Measurements from ENCODE around the gene SLC5A2. TPM values are rescaled to one million over a fixed set of nuclear protein-coding genes. Genes with fewer than 3 reads are reported as not detected.

The SLC5A2 gene
- total and polyA plus RNA-seq, 2 of the 13 experiments (the other 11 are each of a cell fraction or from before 2014, with no cell fraction given): 0.24 to 0.97 TPM

DNA sequence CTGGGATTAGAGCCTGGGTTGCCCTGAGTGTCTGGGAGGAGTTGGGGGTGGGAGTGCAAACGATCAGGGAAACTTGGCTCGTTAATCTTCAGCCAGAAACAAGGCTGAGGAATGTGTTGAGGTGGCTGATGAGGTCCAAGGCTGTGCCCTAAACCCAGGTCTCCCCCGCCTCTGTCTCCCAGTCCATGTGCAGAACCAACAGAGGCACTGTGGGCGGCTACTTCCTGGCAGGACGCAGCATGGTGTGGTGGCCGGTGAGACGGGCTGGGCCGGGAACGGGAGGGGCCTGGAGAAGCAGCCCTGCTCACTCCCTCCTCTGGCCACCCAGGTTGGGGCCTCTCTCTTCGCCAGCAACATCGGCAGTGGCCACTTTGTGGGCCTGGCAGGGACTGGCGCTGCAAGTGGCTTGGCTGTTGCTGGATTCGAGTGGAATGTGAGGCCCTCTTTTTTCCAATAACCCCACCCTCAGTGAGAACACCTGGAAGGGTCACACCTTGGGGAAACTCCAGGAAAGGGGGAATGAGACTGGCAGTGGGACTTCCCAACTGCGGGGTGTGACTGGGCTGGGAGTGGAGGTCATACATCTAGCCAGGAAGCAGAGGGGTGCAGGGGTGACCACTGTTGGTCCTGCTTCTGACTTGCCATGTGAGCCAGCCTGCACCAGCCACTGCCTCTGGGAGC is 1.7 kb downstream of the SLC5A2 start (continued):
- TF ChIP-seq ZKSCAN1 (IDR thresholded peaks at IDR 0.05; ENCODE audit: low read length): 0 out of 2 replicates have a peak, but pooled peaks have one; percentile 30
- TF ChIP-seq MAZ (IDR thresholded peaks at IDR 0.05; ENCODE audit: borderline replicate concordance, low read depth, low read length): peak; percentile 61; the same call in 1 of the 2 replicates
- TF ChIP-seq MAZ (CRISPR knock-in tag; IDR thresholded peaks at IDR 0.05; ENCODE audit: low read depth): 0 out of 2 replicates have a peak, but pooled peaks have one; percentile 44
- TF ChIP-seq ZNF101 (CRISPR knock-in tag; IDR thresholded peaks at IDR 0.05; ENCODE audit: borderline replicate concordance, low read depth): no peak
- TF ChIP-seq TMF1 (CRISPR knock-in tag; IDR thresholded peaks at IDR 0.05; ENCODE audit: low read depth): no peak
- TF ChIP-seq NR3C1 (CRISPR knock-in tag; IDR thresholded peaks at IDR 0.05): no peak
- TF ChIP-seq ZNF326 (CRISPR knock-in tag; IDR thresholded peaks at IDR 0.05; ENCODE audit: borderline replicate concordance): no peak
- TF ChIP-seq ZNF343 (CRISPR knock-in tag; IDR thresholded peaks at IDR 0.05): 0 out of 2 replicates have a peak, but pooled peaks have one; percentile 73
- peak; percentile 27; the same call in 1 of the 2 replicates for TF ChIP-seq FOXK1 (CRISPR knock-in tag; IDR thresholded peaks at IDR 0.05; ENCODE audit: borderline replicate concordance, low read depth)
- TF ChIP-seq HNRNPH1 (optimal IDR thresholded peaks at IDR 0.05; ENCODE audit: low read depth, low read length): no peak
- TF ChIP-seq, protein P1, sequence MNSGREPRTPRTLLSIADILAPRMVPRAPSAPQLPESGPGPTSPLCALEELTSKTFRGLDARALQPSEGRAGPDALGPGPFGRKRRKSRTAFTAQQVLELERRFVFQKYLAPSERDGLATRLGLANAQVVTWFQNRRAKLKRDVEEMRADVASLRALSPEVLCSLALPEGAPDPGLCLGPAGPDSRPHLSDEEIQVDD (CRISPR knock-in tag; IDR thresholded peaks at IDR 0.05; ENCODE audit: borderline replicate concordance): no peak
- TF ChIP-seq PHF5A (CRISPR knock-in tag; IDR thresholded peaks at IDR 0.05; ENCODE audit: low read depth, unreplicated experiment): peak; percentile 18
- TF ChIP-seq ZBTB1 (CRISPR knock-in tag; IDR thresholded peaks at IDR 0.05; ENCODE audit: borderline replicate concordance): no peak
- no peak for TF ChIP-seq SMARCE1 (IDR thresholded peaks at IDR 0.05; ENCODE audit: borderline replicate concordance)
- TF ChIP-seq, protein P2, sequence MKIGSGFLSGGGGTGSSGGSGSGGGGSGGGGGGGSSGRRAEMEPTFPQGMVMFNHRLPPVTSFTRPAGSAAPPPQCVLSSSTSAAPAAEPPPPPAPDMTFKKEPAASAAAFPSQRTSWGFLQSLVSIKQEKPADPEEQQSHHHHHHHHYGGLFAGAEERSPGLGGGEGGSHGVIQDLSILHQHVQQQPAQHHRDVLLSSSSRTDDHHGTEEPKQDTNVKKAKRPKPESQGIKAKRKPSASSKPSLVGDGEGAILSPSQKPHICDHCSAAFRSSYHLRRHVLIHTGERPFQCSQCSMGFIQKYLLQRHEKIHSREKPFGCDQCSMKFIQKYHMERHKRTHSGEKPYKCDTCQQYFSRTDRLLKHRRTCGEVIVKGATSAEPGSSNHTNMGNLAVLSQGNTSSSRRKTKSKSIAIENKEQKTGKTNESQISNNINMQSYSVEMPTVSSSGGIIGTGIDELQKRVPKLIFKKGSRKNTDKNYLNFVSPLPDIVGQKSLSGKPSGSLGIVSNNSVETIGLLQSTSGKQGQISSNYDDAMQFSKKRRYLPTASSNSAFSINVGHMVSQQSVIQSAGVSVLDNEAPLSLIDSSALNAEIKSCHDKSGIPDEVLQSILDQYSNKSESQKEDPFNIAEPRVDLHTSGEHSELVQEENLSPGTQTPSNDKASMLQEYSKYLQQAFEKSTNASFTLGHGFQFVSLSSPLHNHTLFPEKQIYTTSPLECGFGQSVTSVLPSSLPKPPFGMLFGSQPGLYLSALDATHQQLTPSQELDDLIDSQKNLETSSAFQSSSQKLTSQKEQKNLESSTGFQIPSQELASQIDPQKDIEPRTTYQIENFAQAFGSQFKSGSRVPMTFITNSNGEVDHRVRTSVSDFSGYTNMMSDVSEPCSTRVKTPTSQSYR (CRISPR knock-in tag; IDR thresholded peaks at IDR 0.05; ENCODE audit: borderline replicate concordance): peak; percentile 44; the same call in 1 of the 2 replicates
- TF ChIP-seq HDAC2 (CRISPR knock-in tag; IDR thresholded peaks at IDR 0.05): peak; percentile 75
- TF ChIP-seq RERE (CRISPR knock-in tag; IDR thresholded peaks at IDR 0.05; ENCODE audit: low read depth): 0 out of 2 replicates have a peak, but pooled peaks have one; percentile 29
- TF ChIP-seq ZFP82 (CRISPR knock-in tag; IDR thresholded peaks at IDR 0.05; ENCODE audit: borderline replicate concordance): no peak
- TF ChIP-seq, protein P3, sequence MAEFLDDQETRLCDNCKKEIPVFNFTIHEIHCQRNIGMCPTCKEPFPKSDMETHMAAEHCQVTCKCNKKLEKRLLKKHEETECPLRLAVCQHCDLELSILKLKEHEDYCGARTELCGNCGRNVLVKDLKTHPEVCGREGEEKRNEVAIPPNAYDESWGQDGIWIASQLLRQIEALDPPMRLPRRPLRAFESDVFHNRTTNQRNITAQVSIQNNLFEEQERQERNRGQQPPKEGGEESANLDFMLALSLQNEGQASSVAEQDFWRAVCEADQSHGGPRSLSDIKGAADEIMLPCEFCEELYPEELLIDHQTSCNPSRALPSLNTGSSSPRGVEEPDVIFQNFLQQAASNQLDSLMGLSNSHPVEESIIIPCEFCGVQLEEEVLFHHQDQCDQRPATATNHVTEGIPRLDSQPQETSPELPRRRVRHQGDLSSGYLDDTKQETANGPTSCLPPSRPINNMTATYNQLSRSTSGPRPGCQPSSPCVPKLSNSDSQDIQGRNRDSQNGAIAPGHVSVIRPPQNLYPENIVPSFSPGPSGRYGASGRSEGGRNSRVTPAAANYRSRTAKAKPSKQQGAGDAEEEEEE (CRISPR knock-in tag; IDR thresholded peaks at IDR 0.05; ENCODE audit: borderline replicate concordance): no peak
